GM19397 (cell line): Measurements from ENCODE around the gene EDARADD.
"Not testable (repeated sequence)": the region's sequence is repeated elsewhere in the genome, so short reads cannot be mapped to it uniquely, and the experiment has no call there.

ENCODE experiments used
- ATAC-seq: cut with Tn5 transposase; IDR thresholded peaks from one replicate; pipeline ENCODE4 v1.9.1; 2021; ENCODE audit warnings: mild to moderate bottlenecking, moderate library complexity; ENCODE audit not compliant: unreplicated experiment

EDARADD gene

GRCh38 chr1:236393681-236394481 lies at the start of gene EDARADD:
EDARADD (plus strand) TSS chr1:236394286; CDS start chr1:236394445, 159 bp downstream.
- no peak for ATAC-seq

GRCh38 chr1:236345728-236346127 lies 48.4 kb upstream of the EDARADD start:
- no peak for ATAC-seq

- no peak for ATAC-seq
These were observed 46.0 kb upstream of the EDARADD start for GRCh38 chr1:236348071-236348470.

- ATAC-seq, result no peak
These were observed 43.8 kb upstream of the EDARADD start for GRCh38 chr1:236350308-236350707.

- ATAC-seq, result no peak
These were observed 42.1 kb upstream of the EDARADD start for GRCh38 chr1:236351875-236352573.

GRCh38 chr1:236352747-236353146 lies 41.3 kb upstream of the EDARADD start:
- not testable (repeated sequence) for ATAC-seq

GRCh38 chr1:236353813-236354212 lies 40.3 kb upstream of the EDARADD start:
- no peak for ATAC-seq

- ATAC-seq, result no peak
These were observed 39.5 kb upstream of the EDARADD start for GRCh38 chr1:236354330-236355147.

- no peak for ATAC-seq
These were observed 37.9 kb upstream of the EDARADD start for GRCh38 chr1:236356141-236356540.

- ATAC-seq, result no peak
These were observed 32.0 kb upstream of the EDARADD start for GRCh38 chr1:236361909-236362590.

- no peak for ATAC-seq
These were observed 30.8 kb upstream of the EDARADD start for GRCh38 chr1:236363237-236363636.

GRCh38 chr1:236365999-236366570 lies 28.0 kb upstream of the EDARADD start:
- ATAC-seq, result no peak

GRCh38 chr1:236366681-236367080 lies 27.4 kb upstream of the EDARADD start:
- not testable (repeated sequence) for ATAC-seq

- no peak for ATAC-seq
These were observed 23.7 kb upstream of the EDARADD start for GRCh38 chr1:236370420-236370819.

GRCh38 chr1:236371083-236371482 lies 23.0 kb upstream of the EDARADD start:
- no peak for ATAC-seq

GRCh38 chr1:236377832-236378535 lies 16.1 kb upstream of the EDARADD start:
- ATAC-seq, result no peak

- ATAC-seq, result no peak
These were observed 12.4 kb upstream of the EDARADD start for GRCh38 chr1:236381565-236382158.

GRCh38 chr1:236388332-236388731 lies 5.8 kb upstream of the EDARADD start:
- no peak for ATAC-seq

GRCh38 chr1:236389253-236389652 lies 4.8 kb upstream of the EDARADD start:
- no peak for ATAC-seq
